Activated CD8-positive, alpha-beta memory T cell treated with anti-CD3 and anti-CD28 coated beads, Interleukin-2, amount 50 U/mL, for 24 hours (primary cell): ENCODE data around the gene MYMK.
"Not testable (repeated sequence)": the region's sequence is repeated elsewhere in the genome, so short reads cannot be mapped to it uniquely, and the experiment has no call there.

Source experiments
- DNase-seq: peaks from one replicate; pipeline ENCODE4 v3.0.0-alpha.2; 2020; ENCODE audit errors: extremely low read depth

MYMK gene

GRCh38 chr9:133524679-133525228, at the start of gene MYMK:
MYMK (minus strand) TSS chr9:133524959; CDS start chr9:133524844, 115 bp downstream.
- no peak for DNase-seq

DNA sequence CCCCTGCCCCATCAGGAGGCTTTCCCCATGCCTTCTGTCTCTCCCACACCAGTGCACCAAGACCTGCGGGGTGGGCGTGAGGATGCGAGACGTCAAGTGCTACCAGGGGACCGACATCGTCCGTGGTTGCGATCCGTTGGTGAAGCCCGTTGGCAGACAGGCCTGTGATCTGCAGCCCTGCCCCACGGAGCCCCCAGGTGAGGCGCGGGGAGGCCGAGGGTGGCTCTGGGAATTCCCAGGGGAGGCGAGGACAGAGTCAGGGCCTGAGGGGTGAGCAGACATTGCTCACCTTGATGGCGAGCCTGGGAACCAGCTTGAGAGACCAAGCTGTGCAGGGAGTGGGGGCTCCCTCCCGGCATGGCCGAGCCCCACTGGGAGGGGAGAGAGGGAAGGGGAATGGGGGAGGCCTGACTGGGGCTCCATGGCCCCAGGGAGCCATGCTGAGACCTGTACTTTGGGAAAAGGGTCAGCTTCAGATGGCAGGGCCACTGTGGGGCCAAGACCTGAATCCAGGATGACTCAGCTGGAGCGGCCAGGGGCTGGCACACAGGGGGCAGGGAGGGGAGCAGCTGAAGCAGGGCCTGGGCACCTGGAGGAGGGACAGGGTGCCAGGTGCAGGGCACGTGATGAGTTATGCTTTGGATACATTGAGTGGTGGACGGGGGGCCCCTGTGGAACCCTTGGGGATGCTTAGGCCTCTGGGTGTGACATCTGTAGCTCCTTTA, 49.2 kb upstream of the MYMK start:
- no peak for DNase-seq

DNA sequence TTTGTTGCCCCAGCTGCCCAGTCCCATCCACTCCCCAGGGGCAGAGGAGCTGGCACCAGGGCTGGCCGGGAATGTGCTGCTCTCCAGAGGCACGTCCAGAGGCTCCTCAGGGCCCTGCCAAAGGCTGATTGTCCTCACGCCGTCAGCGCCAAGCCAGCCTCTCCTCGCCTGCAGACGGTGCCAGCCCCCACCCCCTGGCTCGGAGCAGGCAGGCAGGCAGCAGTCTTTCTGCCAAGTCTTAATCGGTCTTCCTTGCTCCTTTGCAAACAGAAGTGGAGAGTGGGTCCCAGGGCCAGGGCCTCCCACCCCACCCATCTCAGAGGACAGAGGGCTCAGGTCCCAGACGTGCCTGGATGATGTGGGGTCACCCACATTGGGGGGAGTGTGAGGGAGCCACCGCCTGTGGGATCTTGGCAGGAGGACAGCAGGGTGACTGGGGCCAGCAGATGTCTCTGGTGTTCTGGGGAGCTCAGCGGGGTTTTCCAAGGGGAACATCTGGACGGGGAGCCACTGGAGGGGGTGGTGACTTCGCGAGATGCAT, 48.1 kb upstream of the MYMK start:
- no peak for DNase-seq

- DNase-seq: no peak
These were observed 47.3 kb upstream of the MYMK start for GRCh38 chr9:133571896-133572595.

GRCh38 chr9:133571391-133571890, 46.7 kb upstream of the MYMK start:
- DNase-seq: no peak

- DNase-seq: no peak
These were observed 45.9 kb upstream of the MYMK start for GRCh38 chr9:133570691-133571080.

GRCh38 chr9:133569891-133570690, 45.3 kb upstream of the MYMK start:
- DNase-seq: no peak

DNA sequence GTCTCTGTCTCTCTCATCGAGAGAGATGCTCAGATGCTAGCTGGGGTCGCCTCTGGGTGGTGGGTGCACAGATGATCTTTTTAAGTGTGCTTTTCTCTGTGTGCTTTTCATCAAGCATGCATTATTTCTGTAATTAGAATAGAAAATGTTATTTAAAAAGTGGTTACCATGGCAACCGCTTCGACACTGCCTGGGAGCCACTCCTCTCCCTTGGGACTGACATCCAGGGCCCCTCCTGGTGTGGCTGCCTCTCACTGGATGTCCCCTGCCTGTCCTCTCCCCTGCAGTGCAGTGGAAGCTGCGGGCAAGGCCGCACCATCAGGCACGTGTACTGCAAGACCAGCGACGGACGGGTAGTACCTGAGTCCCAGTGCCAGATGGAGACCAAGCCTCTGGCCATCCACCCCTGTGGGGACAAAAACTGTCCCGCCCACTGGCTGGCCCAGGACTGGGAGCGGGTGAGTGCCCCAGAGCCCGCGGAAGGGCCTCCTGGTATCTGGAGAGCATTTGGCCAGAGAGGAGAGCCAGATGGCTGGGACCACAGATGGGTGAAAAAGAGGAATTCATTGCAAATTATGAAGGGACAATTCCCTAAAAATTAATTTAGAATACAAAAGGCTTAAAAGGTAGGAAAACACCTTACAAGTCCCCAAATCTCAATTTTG, 44.5 kb upstream of the MYMK start:
- DNase-seq: no peak

DNA sequence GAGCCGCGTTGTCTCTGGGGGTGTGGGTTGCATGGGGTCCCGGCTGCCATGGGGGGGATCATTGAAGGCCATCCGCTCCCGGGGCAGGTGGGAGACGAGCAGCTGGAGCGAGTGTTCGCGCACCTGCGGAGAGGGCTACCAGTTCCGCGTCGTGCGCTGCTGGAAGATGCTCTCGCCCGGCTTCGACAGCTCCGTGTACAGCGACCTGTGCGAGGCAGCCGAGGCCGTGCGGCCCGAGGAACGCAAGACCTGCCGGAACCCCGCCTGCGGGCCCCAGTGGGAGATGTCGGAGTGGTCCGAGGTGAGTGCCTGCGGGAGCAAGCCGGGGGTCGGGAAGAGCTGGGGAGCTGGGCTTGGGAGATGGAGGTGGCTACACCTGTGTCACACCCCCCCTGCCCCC, 43.4 kb upstream of the MYMK start:
- DNase-seq: no peak

GRCh38 chr9:133566817-133567216, 42.1 kb upstream of the MYMK start:
- DNase-seq: no peak

GRCh38 chr9:133566382-133566781, 41.6 kb upstream of the MYMK start:
- no peak for DNase-seq

GRCh38 chr9:133564451-133565116, 39.8 kb upstream of the MYMK start:
- no peak for DNase-seq

DNA sequence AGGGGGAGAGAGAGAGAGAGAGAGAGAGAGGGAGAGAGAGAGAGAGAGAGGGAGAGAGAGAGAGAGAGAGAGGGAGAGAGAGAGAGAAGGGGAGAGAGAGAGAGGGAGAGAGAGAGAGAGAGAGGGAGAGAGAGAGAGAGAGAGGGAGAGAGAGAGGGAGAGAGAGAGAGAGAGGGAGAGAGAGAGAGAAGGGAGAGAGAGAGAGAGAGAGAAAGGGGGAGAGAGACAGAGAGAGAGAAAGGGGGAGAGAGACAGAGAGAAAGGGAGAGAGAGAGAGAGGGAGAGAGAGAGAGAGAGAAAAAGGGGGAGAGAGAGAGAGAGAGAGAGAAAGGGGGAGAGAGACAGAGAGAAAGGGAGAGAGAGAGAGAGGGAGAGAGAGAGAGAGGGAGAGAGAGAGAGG, 39.1 kb upstream of the MYMK start:
- not testable (repeated sequence) for DNase-seq

GRCh38 chr9:133563291-133563796, 38.6 kb upstream of the MYMK start:
- no peak for DNase-seq

DNA sequence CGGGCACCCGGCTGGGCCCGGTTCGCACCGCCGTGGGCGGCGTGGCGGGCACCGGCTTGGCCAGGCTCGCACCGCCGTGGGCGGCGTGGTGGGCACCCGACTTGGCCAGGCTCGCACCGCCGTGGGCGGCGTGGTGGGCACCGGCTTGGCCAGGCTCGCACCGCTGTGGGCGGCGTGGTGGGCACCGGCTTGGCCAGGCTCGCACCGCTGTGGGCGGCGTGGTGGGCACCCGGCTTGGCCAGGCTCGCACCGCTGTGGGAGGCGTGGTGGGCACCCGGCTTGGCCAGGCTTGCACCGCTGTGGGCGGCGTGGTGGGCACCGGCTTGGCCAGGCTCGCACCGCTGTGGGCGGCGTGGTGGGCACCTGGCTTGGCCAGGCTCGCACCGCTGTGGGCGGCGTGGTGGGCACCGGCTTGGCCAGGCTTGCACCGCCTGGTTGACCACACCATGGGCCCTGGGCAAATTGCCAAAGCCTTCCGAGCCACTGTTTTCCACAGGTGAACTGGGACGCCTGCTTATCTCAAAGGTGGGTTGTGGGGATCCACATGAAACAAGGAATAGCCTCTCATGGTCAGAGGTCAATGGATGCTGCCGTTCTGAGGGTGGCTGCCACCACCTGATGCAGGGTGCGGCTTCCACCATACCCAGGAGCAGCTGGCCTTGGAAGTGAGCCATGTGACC, 38.0 kb upstream of the MYMK start:
- DNase-seq: no peak

- DNase-seq: no peak
These were observed 37.3 kb upstream of the MYMK start for GRCh38 chr9:133561976-133562554.

- no peak for DNase-seq
These were observed 36.2 kb upstream of the MYMK start for GRCh38 chr9:133560944-133561343.

DNA sequence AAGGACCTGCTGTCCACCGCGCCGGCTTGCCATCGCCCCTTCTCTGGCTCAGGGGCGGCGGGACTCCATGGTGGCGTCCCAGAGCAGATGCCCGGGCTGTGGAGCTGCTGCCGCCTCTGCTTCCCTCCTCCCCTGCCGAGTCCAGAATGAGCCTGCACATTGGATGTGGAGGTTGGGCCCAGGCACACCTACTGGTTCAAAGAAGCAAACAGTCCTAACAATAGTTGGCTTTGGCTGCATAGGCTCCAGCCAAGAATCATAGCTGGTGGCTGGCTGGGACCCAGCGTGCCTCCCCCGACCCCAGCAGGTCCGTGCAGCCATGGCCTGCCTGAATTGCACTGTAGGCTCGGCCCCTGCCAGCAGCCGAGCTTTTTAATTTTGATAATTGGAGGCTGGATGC, 35.6 kb upstream of the MYMK start:
- DNase-seq: no peak
